Muscle layer of colon (tissue), 2 donors: Measurements from ENCODE around the gene RASA3.

Source experiments
- H3K27ac ChIP-seq: one replicate; pipeline ENCODE4 v1.7.0; 2013; ENCODE audit warnings: low read depth, mild to moderate bottlenecking, low read length, moderate library complexity
- H3K27me3 ChIP-seq, 2 donors: one replicate each; pipeline ENCODE4 v1.7.0; 2013; ENCODE audit warnings: low read length in 2 of 2, mild to moderate bottlenecking in 2 of 2; ENCODE audit not compliant: insufficient read depth in 2 of 2, control insufficient read depth in 1 of 2
- H3K36me3 ChIP-seq: one replicate; pipeline ENCODE4 v1.7.0; 2013; ENCODE audit warnings: mild to moderate bottlenecking, low read length; ENCODE audit not compliant: insufficient read depth
- H3K4me1 ChIP-seq: one replicate; pipeline ENCODE4 v1.7.0; 2013; ENCODE audit warnings: mild to moderate bottlenecking, low read length; ENCODE audit not compliant: insufficient read depth
- H3K4me3 ChIP-seq, 2 donors: one replicate each; pipeline ENCODE4 v1.7.0; 2013; ENCODE audit warnings: low read length in 2 of 2, low read depth in 1 of 2, mild to moderate bottlenecking in 1 of 2, moderate library complexity in 1 of 2
- H3K9ac ChIP-seq: one replicate; pipeline ENCODE4 v1.7.0; 2013; ENCODE audit warnings: low read length
- H3K9me3 ChIP-seq: one replicate; pipeline ENCODE4 v1.7.0; 2013; ENCODE audit warnings: mild to moderate bottlenecking, low read length
- donor health status: abdominal sarcoma.
- donor health status: Adenocarcinoma of cecum.

RASA3 gene

DNA sequence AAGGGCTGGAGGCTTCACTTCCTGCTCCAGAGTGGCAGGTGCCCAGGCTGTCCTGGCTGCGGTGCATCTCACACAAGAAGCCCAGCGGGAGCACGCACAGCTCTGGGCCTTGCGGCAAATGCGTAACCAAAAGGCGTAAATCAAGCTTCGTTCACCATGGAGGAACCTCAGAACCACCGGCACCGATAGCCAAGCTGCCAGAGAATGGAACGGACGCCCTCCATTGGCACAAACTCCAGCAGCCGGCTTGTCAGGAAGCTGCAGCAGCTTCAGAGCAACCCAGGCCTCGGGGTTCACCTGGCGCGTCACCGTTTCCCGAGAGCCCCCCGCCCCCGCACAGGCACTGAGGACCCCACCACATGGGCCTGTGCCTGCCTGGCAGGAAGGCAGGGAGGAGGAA is 76.7 kb downstream of the RASA3 start:
- Histone ChIP-seq H3K4me1 (peaks cover 6% of the 10 kb centered on the region), H3K4me3 (no peak overlapping the region), H3K9me3 (no peaks in the 10 kb centered on the region), H3K9ac (no peak overlapping the region), H3K27ac (no peak overlapping the region), H3K27me3 (no peaks in the 10 kb centered on the region), H3K36me3 (peaks cover 4% of the 10 kb centered on the region)

DNA sequence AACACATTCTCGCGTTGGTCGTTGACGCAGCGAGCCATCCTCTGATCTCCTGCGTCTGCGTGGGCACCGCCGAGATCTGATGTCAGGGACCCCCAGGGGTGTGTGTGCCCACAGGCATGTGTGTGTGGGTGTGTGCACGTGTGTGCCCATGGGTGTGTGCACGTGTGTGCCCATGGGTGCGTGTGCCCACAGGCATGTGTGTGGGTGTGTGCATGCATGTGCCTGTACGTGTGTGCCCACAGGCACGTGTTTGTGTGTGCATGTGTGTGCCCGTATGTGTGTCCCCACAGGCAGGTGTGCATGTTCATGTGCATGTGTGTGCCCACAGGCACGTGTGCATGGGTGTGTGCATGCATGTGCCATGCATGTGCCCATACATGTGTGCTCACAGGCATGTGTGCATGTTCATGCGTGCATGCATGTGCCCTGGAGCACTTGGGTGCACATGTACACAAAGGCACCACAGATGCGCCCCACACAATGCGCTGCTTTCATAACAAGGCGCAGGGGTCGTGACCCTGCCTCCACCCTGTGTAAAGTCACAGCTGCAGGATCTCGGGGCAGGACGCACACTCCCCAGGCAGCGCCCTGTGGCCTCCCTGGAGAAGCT is 77.5 kb downstream of the RASA3 start:
- peaks cover 4% of the 10 kb centered on the region for H3K36me3 ChIP-seq
- H3K4me1 ChIP-seq, result peaks cover 6% of the 10 kb centered on the region
- no peaks in the 10 kb centered on the region for H3K9me3 ChIP-seq
- no peak overlapping the region for H3K4me3 ChIP-seq
- H3K27me3 ChIP-seq, result no peaks in the 10 kb centered on the region
- H3K9ac ChIP-seq, result no peak overlapping the region
- no peak overlapping the region for H3K27ac ChIP-seq

DNA sequence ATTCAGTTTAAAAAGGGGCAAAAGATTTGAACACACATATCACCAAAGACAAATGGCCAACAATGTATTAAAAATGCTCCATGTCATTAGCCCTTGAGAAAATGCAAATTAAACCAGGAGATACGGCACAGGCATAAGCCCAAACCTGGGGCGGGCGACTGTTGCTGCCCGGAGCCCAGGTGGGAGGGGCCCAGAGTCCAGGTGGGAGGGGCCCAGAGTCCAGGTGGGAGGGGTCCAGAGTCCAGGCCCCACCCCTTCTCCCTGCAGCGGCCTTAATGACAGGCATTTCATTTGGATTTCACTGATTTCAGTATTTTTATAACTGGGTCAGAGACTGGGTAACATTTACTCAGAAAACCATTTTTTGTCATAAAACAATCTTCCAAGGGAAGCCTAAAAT is 78.2 kb downstream of the RASA3 start:
- H3K4me3 ChIP-seq, result no peak overlapping the region
- peaks cover 6% of the 10 kb centered on the region for H3K4me1 ChIP-seq
- no peak overlapping the region for H3K27ac ChIP-seq
- H3K36me3 ChIP-seq, result peaks cover 4% of the 10 kb centered on the region
- no peaks in the 10 kb centered on the region for H3K27me3 ChIP-seq
- H3K9ac ChIP-seq, result no peak overlapping the region
- no peaks in the 10 kb centered on the region for H3K9me3 ChIP-seq

DNA sequence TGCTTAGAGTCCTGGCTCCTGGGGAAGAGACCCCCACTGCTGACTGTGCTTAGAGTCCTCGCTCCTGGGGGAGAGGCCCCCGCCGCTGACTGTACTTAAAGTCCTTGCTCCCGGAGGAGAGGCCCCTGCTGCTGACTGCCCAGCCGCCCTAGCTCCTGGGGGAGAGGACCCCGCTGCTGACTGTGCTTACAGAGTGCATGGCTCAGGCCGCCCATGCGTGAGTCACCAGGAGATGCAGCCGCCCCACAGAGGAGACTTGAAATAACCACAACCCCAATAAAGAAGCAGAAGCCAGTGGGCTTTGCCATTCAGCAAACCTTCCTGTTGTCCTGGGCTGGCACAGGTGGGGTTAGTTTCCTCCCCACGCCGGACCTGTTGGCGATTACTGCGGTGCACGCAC is 79.4 kb downstream of the RASA3 start:
- no peaks in the 10 kb centered on the region for H3K27me3 ChIP-seq

DNA sequence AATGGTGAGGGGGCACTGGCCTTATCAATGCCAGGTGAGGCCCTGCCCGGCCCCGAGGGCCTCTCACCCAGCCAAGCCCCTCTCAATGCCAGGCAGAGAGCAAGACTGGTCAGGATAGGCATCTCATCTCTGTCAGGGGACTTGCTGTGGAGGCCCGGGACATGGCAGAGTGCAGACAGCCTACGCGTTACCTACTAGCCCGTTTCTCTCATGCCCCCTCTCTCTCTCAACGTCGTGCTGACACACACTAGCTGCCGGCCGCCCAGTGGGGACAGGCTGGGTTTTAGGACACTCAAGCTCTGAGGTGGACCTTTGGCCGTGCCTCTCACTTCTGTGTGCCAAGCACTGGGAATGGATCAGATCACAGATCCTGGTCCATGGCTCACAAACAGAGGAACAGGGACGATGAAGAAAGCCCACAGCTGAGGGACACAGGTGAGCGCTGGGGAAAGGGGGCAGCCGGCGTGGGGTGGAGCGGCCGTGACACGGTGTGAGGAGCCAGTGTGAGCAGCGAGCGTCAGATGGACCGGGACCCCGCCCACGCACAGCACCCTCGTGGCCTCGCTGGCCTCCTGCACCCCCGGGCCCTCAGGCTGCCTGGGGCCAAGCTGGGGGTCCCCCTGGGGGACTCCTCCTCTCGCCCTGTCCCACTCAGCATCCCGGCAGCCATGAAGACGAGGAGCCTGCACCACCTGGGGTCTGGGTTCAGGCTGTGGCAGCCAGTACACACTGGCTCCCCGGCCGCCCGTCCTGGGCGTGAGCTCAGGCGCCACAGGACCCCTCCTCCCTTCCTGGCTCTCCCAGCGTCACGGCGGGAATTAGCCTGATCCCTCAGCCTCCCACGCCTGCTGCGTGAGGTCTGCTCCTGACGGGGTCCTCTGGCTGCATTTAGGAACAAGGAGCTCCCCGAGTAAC is 81.6 kb downstream of the RASA3 start:
- no peak overlapping the region for H3K4me3 ChIP-seq

More for the DNA sequence above, 79.4 kb downstream of the RASA3 start:
- Histone ChIP-seq H3K36me3 (peaks cover 4% of the 10 kb centered on the region), H3K4me3 (no peak overlapping the region), H3K27ac (no peak overlapping the region), H3K9me3 (no peaks in the 10 kb centered on the region), H3K9ac (no peak overlapping the region), H3K4me1 (peaks cover 6% of the 10 kb centered on the region)

DNA sequence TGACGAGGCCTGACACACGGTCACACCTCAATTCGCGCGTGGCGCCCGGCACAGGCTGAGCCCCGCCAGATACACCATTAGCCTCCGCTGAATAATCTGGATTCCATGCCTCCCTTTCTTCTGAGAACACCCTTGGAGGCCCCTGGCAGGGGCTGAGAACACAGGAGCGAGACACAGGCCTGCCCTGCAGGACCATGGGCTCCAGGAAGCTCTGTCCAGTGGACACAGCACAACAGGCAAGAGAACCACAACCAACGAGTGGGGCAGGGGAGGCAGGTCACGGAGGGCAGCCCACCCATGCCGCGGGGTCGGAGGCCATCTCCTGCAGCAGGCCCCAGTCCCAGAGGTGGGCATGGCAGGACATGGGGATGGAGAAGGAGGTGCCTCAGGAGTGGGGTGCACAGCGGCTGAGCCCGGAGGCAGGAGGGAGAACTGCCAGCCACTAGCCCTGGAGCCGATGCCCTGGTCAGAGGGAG is 82.8 kb downstream of the RASA3 start:
- Histone ChIP-seq H3K4me3 (no peak overlapping the region), H3K36me3 (peaks cover 1% of the 10 kb centered on the region), H3K9me3 (no peaks in the 10 kb centered on the region), H3K27ac (no peak overlapping the region), H3K9ac (no peak overlapping the region), H3K4me1 (no peaks in the 10 kb centered on the region), H3K27me3 (no peaks in the 10 kb centered on the region)

More for the DNA sequence above, 81.6 kb downstream of the RASA3 start:
- Histone ChIP-seq H3K36me3 (peaks cover 4% of the 10 kb centered on the region), H3K9ac (no peak overlapping the region), H3K9me3 (no peaks in the 10 kb centered on the region), H3K27me3 (no peaks in the 10 kb centered on the region), H3K27ac (no peak overlapping the region), H3K4me1 (no peaks in the 10 kb centered on the region)

DNA sequence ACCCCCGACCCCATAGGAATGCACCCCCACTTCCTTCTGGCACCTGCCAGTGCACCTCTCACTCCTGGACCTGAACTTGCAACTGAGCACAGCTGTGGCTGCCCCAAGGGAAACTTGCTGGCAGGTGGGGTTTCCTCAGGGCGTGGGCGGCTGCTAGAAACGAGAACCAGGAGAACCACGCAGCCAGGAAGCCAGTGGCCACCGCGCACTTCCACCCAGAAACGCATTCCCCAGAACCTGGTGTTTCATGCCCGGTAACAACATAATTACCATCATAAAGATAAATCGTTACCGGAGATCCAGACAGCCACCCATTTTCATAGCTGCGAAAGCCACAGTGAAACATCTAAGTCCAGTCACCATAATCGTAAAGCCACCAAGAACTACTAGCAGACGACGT is 83.4 kb downstream of the RASA3 start:
- H3K4me3 ChIP-seq, result no peak overlapping the region
- no peak overlapping the region for H3K27ac ChIP-seq
- no peaks in the 10 kb centered on the region for H3K36me3 ChIP-seq
- no peaks in the 10 kb centered on the region for H3K27me3 ChIP-seq
- no peak overlapping the region for H3K9ac ChIP-seq
- no peaks in the 10 kb centered on the region for H3K9me3 ChIP-seq
- no peaks in the 10 kb centered on the region for H3K4me1 ChIP-seq

DNA sequence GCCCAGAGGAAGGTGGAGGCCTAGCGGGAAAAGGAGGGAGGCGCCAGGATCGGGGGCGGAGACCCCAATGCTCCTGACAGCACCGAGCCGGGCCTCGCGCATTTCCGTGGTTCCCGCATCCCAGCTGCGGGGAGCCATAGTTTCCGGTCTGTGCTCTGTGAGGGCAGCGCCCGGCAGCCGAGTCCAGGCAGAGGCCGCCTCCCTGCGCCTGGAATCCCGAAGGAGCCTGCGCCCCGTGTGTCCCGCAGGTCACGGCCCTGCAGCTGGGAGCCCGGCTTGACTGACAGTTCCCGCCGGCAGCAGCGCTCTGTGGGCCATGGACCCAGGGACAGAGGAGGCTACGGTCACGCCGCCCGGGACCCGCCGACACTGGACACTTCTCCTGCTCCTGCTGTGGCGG is 84.0 kb downstream of the RASA3 start:
- no peak overlapping the region for H3K4me3 ChIP-seq

DNA sequence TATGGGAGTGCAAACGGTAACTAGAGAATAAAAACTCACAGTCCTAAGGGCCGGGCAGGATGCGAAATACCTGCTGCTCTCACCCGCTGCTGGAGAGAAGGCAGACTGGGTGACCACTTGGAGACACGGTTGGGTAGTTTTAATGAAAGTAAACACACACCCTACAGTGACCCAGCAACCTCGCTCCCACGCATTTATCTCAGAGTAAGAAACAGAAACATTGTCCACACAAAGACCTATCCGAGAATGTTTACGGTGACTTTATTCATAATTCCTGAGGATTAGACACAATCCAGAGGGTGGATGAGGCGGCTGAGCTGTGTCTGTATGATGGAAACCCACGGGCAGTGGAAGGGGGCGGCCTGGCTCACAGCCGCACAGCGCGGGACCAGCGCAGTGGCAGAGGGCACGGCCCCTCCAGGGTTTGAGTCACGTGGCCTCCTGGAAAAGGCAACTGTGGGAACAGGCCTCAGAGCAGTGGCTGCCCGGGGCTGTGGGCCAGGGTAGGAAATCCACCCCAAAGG is 85.0 kb downstream of the RASA3 start:
- H3K4me3 ChIP-seq, result no peak overlapping the region
- H3K4me1 ChIP-seq, result no peaks in the 10 kb centered on the region
- H3K27ac ChIP-seq, result no peak overlapping the region
- H3K27me3 ChIP-seq, result no peaks in the 10 kb centered on the region
- H3K36me3 ChIP-seq, result no peaks in the 10 kb centered on the region
- H3K9ac ChIP-seq, result no peak overlapping the region
- no peaks in the 10 kb centered on the region for H3K9me3 ChIP-seq

More for the DNA sequence above, 84.0 kb downstream of the RASA3 start:
- H3K27ac ChIP-seq, result no peak overlapping the region
- no peaks in the 10 kb centered on the region for H3K4me1 ChIP-seq
- H3K9me3 ChIP-seq, result no peaks in the 10 kb centered on the region
- no peak overlapping the region for H3K9ac ChIP-seq
- H3K27me3 ChIP-seq, result no peaks in the 10 kb centered on the region
- H3K36me3 ChIP-seq, result no peaks in the 10 kb centered on the region

DNA sequence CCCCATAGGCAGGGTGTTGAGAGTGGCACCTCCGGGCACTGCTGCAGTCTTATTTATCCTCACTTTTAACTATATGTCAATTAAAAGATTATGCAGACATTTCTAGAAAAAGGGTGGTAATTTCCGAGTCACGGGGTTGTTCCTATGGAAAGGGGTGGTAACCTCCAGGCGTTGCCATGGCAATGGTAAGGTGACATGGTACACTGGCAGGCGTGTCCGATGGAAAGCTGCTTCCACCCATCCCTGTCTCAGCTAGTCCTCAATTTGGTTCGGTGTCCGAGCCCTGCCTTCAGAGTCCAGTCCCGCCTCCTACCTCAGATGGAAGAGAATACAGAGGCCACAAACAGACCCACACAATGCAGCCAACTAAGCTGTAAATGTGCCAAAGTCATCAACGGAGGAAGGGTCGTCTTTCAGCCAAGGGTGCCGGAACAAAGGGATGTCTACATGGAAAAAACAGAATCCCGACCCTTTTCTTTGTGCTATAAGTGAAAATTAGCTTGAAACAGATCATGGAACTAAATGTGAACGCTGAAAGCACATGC is 85.9 kb downstream of the RASA3 start:
- Histone ChIP-seq H3K4me1 (no peaks in the 10 kb centered on the region), H3K36me3 (no peaks in the 10 kb centered on the region), H3K27ac (no peak overlapping the region)

DNA sequence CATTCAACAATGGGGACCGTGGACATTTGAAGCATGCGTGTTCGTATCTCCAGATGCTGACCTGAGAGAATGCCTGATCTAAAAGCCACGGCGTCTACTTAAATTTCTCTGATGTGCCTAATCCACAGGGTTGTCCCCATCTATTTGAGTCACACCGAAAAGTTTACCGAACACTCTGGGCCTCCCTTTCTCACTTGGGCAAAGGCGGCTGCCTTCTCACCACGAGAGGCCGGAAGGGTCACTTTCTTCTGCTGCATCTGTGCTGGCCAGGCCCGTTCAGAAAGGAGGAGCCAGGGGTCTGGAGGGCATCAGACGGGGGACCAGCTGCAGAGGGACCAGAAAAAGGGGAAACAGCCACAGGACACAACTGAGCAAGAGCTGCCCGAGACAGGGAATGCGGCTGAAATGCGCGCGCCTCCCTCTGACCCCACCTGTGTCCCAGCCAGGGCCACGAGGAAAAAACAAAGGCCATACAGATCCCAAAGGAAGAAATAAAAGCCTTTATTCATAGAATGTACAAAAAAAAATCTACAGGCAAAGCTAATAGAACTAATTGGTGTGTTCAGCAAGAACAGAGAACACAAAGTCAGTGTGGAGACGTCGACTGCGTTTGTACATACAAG is 87.2 kb downstream of the RASA3 start:
- Histone ChIP-seq H3K27me3 (no peaks in the 10 kb centered on the region), H3K36me3 (no peaks in the 10 kb centered on the region), H3K9me3 (no peaks in the 10 kb centered on the region), H3K27ac (no peak overlapping the region), H3K9ac (no peak overlapping the region), H3K4me3 (no peak overlapping the region), H3K4me1 (no peaks in the 10 kb centered on the region)

More for the DNA sequence above, 85.9 kb downstream of the RASA3 start:
- no peak overlapping the region for H3K4me3 ChIP-seq
- no peaks in the 10 kb centered on the region for H3K27me3 ChIP-seq
- H3K9ac ChIP-seq, result no peak overlapping the region
- H3K9me3 ChIP-seq, result no peaks in the 10 kb centered on the region
